H1 (cell line): ENCODE measurements around the gene CELF2. TPM values are rescaled to one million over a fixed set of nuclear protein-coding genes. Genes with fewer than 3 reads are reported as not detected.

Source experiments
- CTCF ChIA-PET: fragments of 300-600 bp; sonication (Branson Sonifier 250); formaldehyde crosslinking; loops from one replicate; lab custom pipeline; 2021; ENCODE audit not compliant: partially characterized antibody; lab: Charles Lee
- POLR2A ChIA-PET: fragments of 300-600 bp; sonication (Branson Sonifier 250); formaldehyde crosslinking; loops from one replicate; lab custom pipeline; 2021; ENCODE audit warnings: inconsistent platforms; ENCODE audit not compliant: partially characterized antibody; lab: Charles Lee
- DNase-seq, 2 experiments: peaks; one replicate each; pipeline versions ENCODE4 v3.0.0 to v3.0.0-alpha.2; 2010 to 2022; ENCODE audit warnings: low spot score in 2 of 2, low read depth in 1 of 2, mixed read lengths in 1 of 2
- FAIRE-seq: peaks from 2 replicates; lab custom pipeline; 2011; peaks lifted over from hg19 to GRCh38; lab: Jason Lieb, UNC
- H2AFZ ChIP-seq: 2 replicates; pipeline ENCODE4 v1.8.1; 2012; ENCODE audit warnings: low read length, inconsistent platforms
- H2AK5ac ChIP-seq: 2 replicates; pipeline ENCODE4 v1.6.1; 2013; ENCODE audit warnings: low read depth, low read length
- H2BK120ac ChIP-seq: replicated peaks from 2 replicates; pipeline ENCODE3; 2013; ENCODE audit warnings: low read depth, low read length, inconsistent platforms
- H2BK12ac ChIP-seq: 2 replicates; pipeline ENCODE4 v1.6.1; 2013; ENCODE audit warnings: low read depth, low read length
- H2BK15ac ChIP-seq: 2 replicates; pipeline ENCODE4 v1.6.1; 2013; ENCODE audit warnings: low read length
- H2BK20ac ChIP-seq: 2 replicates; pipeline ENCODE4 v1.6.1; 2013; ENCODE audit warnings: low read length
- H2BK5ac ChIP-seq: 2 replicates; pipeline ENCODE4 v1.6.1; 2013; ENCODE audit warnings: low read depth, low read length
- H3K14ac ChIP-seq: 2 replicates; pipeline ENCODE4 v1.6.1; 2013; ENCODE audit warnings: inconsistent platforms; ENCODE audit not compliant: insufficient read length
- H3K18ac ChIP-seq: 2 replicates; pipeline ENCODE4 v1.6.1; 2013; ENCODE audit warnings: low read length; ENCODE audit errors: extremely low read depth
- H3K23ac ChIP-seq: 2 replicates; pipeline ENCODE4 v1.6.1; 2013; ENCODE audit warnings: inconsistent platforms; ENCODE audit not compliant: insufficient read length
- H3K23me2 ChIP-seq: 2 replicates; pipeline ENCODE4 v1.6.1; 2013; ENCODE audit warnings: low read depth, low read length
- H3K27ac ChIP-seq: 2 replicates; pipeline ENCODE4 v1.6.1; 2011; ENCODE audit warnings: low read depth, low read length, inconsistent platforms
- H3K27me3 ChIP-seq, 4 experiments: replicated peaks in 1 of 4; 1 replicate in 1 of 4; 2 replicates in 3 of 4; pipeline versions ENCODE4 v1.6.1 to v1.8.1; 2011 to 2013; ENCODE audit warnings: low read length in 3 of 4, mild to moderate bottlenecking in 3 of 4, inconsistent platforms in 2 of 4, mixed read lengths in 2 of 4, moderate library complexity in 1 of 4; ENCODE audit not compliant: control insufficient read depth in 3 of 4, insufficient read depth in 3 of 4; ENCODE audit errors: extremely low read depth in 1 of 4
- H3K36me3 ChIP-seq, 4 experiments: 2 replicates each; pipeline versions ENCODE4 v1.6.1 to v1.8.1; 2011 to 2013; ENCODE audit warnings: mild to moderate bottlenecking in 4 of 4, low read length in 3 of 4, moderate library complexity in 2 of 4, control low read depth in 1 of 4, inconsistent platforms in 1 of 4; ENCODE audit not compliant: insufficient read depth in 4 of 4, control insufficient read depth in 2 of 4
- H3K4ac ChIP-seq: replicated peaks from 2 replicates; pipeline ENCODE3; 2013; ENCODE audit warnings: low read length, low read depth, mixed read lengths, inconsistent platforms; ENCODE audit not compliant: insufficient read length
- H3K4me1 ChIP-seq, 4 experiments: replicated peaks in 1 of 4; 1 replicate in 1 of 4; 2 replicates in 3 of 4; pipeline versions ENCODE4 v1.6.1 to v1.8.1; 2011 to 2013; ENCODE audit warnings: low read length in 3 of 4, inconsistent platforms in 2 of 4, mixed read lengths in 1 of 4; ENCODE audit not compliant: insufficient read depth in 4 of 4, control insufficient read depth in 3 of 4
- H3K4me2 ChIP-seq, 2 experiments: 2 replicates each; pipeline versions ENCODE4 v1.6.1 to v1.8.1; 2011 to 2013; ENCODE audit warnings: low read depth in 2 of 2, low read length in 2 of 2, control low read depth in 1 of 2, inconsistent platforms in 1 of 2, mild to moderate bottlenecking in 1 of 2; ENCODE audit not compliant: insufficient read depth in 1 of 2
- H3K4me3 ChIP-seq, 4 experiments: fragments of 200-600, 300-600 bp in 1 of 4; sonication (generic), shearing (Covaris generic), sonication (Bioruptor Twin) in 1 of 4; 2 replicates each; pipeline versions ENCODE4 v1.5.1 to v1.8.1; 2011 to 2016; ENCODE audit warnings: low read length in 4 of 4, low read depth in 3 of 4, control low read depth in 2 of 4, inconsistent platforms in 2 of 4, mild to moderate bottlenecking in 2 of 4, mixed read lengths in 1 of 4, moderate library complexity in 1 of 4; ENCODE audit not compliant: insufficient read depth in 2 of 4; ENCODE audit errors: extremely low read depth in 1 of 4
- H3K56ac ChIP-seq: replicated peaks from 2 replicates; pipeline ENCODE3; 2013; ENCODE audit warnings: low read depth, mild to moderate bottlenecking, mixed read lengths, low read length, inconsistent platforms; ENCODE audit not compliant: insufficient read length
- H3K79me1 ChIP-seq: 2 replicates; pipeline ENCODE4 v1.6.1; 2013; ENCODE audit warnings: low read depth, low read length, control low read depth
- H3K79me2 ChIP-seq, 2 experiments: 2 replicates each; pipeline versions ENCODE4 v1.6.1 to v1.8.1; 2012 to 2013; ENCODE audit warnings: low read length in 2 of 2, mild to moderate bottlenecking in 2 of 2, inconsistent platforms in 1 of 2; ENCODE audit not compliant: insufficient read depth in 2 of 2, control insufficient read depth in 1 of 2
- H3K9ac ChIP-seq, 4 experiments: replicated peaks in 1 of 4; 1 replicate in 1 of 4; 2 replicates in 3 of 4; pipeline versions ENCODE4 v1.6.1 to v1.8.1; 2011 to 2013; ENCODE audit warnings: low read depth in 3 of 4, low read length in 3 of 4, control low read depth in 2 of 4, mild to moderate bottlenecking in 2 of 4, moderate library complexity in 2 of 4, inconsistent platforms in 1 of 4; ENCODE audit errors: extremely low read depth in 1 of 4
- H3K9me3 ChIP-seq, 2 experiments: 2 replicates each; pipeline versions ENCODE4 v1.6.1 to v1.8.1; 2012 to 2013; ENCODE audit warnings: mild to moderate bottlenecking in 2 of 2, moderate library complexity in 2 of 2, control low read depth in 1 of 2, inconsistent platforms in 1 of 2, low read depth in 1 of 2, low read length in 1 of 2, mixed read lengths in 1 of 2; ENCODE audit not compliant: insufficient read depth in 2 of 2
- H4K20me1 ChIP-seq, 2 experiments: replicated peaks in 1 of 2; 2 replicates each; pipeline versions ENCODE3 to v1.8.1; 2011 to 2013; ENCODE audit warnings: inconsistent platforms in 2 of 2, low read length in 2 of 2, mild to moderate bottlenecking in 1 of 2; ENCODE audit not compliant: insufficient read depth in 2 of 2, control insufficient read depth in 1 of 2
- H4K5ac ChIP-seq: 2 replicates; pipeline ENCODE4 v1.6.1; 2013; ENCODE audit warnings: low read length, low read depth, mixed read lengths, inconsistent platforms; ENCODE audit not compliant: insufficient read length
- H4K8ac ChIP-seq: 2 replicates; pipeline ENCODE4 v1.8.0; 2013; ENCODE audit warnings: mild to moderate bottlenecking, moderate library complexity, low read length, inconsistent platforms; ENCODE audit not compliant: insufficient read depth; ENCODE audit errors: extremely low read depth
- H4K91ac ChIP-seq: replicated peaks from 2 replicates; pipeline ENCODE3; 2013; ENCODE audit warnings: low read length, mixed read lengths, inconsistent platforms; ENCODE audit not compliant: insufficient read length
- ATF3 ChIP-seq: IDR thresholded peaks from 2 replicates; pipeline ENCODE4 v1.6.1; 2011; ENCODE audit warnings: low read depth, mild to moderate bottlenecking, low read length; ENCODE audit not compliant: insufficient read depth
- BACH1 ChIP-seq: IDR thresholded peaks from 2 replicates; pipeline ENCODE4 v1.6.1; 2012; ENCODE audit warnings: low read length, improper control_type of control experiment
- CHD2 ChIP-seq: IDR thresholded peaks from 2 replicates; pipeline ENCODE4 v1.6.1; 2012; ENCODE audit warnings: low read length, improper control_type of control experiment
- EP300 ChIP-seq, 2 experiments: IDR thresholded peaks; 1 replicate in 1 of 2; 2 replicates in 1 of 2; pipeline ENCODE4 v1.6.1; 2011 to 2012; ENCODE audit warnings: low read depth in 2 of 2, low read length in 2 of 2, mild to moderate bottlenecking in 2 of 2, borderline replicate concordance in 1 of 2, inconsistent platforms in 1 of 2, moderate library complexity in 1 of 2
- HDAC2 ChIP-seq, 2 experiments: fragments of 300-600 bp in 1 of 2; sonication (generic) in 1 of 2; IDR thresholded peaks; 2 replicates each; pipeline ENCODE4 v1.6.1; 2011 to 2012; ENCODE audit warnings: low read depth in 2 of 2, low read length in 2 of 2, mild to moderate bottlenecking in 2 of 2, moderate library complexity in 2 of 2, borderline replicate concordance in 1 of 2, inconsistent platforms in 1 of 2
- MAFK ChIP-seq: IDR thresholded peaks from 2 replicates; pipeline ENCODE4 v1.6.1; 2012; ENCODE audit warnings: low read depth, mild to moderate bottlenecking, improper control_type of control experiment, low read length
- MAX ChIP-seq: IDR thresholded peaks from 2 replicates; pipeline ENCODE4 v1.6.1; 2012; ENCODE audit warnings: inconsistent platforms
- SP4 ChIP-seq: IDR thresholded peaks from 2 replicates; pipeline ENCODE4 v1.6.1; 2012; ENCODE audit warnings: low read length, inconsistent platforms
- TAF7 ChIP-seq: optimal IDR thresholded peaks from 2 replicates; pipeline ENCODE3; 2011; ENCODE audit warnings: low read depth, mild to moderate bottlenecking, inconsistent platforms, low read length, moderate library complexity, borderline replicate concordance
- YY1 ChIP-seq: IDR thresholded peaks from 2 replicates; pipeline ENCODE4 v1.6.1; 2011; ENCODE audit warnings: low read depth, mild to moderate bottlenecking, low read length
- WGBS, 2 experiments: shearing (Covaris generic) in 1 of 2; methylation state at CpG; one replicate each; pipeline versions ENCODE4 v1.1.6 to v1.1.7; 2013 to 2015; ENCODE audit warnings: low lambda C conversion rate in 2 of 2, mixed read lengths in 2 of 2, inconsistent platforms in 1 of 2, low coverage in 1 of 2, missing lambda C conversion rate in 1 of 2; ENCODE audit not compliant: insufficient replicate concordance in 2 of 2, insufficient coverage in 1 of 2, insufficient read length in 1 of 2; ENCODE audit errors: extremely low coverage in 1 of 2, missing lambda C conversion rate in 1 of 2; 5-methylcytosine and 5-hydroxymethylcytosine counted together
- polyA plus RNA-seq, 7 experiments: library from polyadenylated mRNA; depleted of rRNA in 3 of 7; stranded (reverse) in 5 of 7; unstranded in 2 of 7; fragments of >200 nt in 5 of 7; fragments of 200-250 nt in 2 of 7; gene quantifications; 1 replicate in 5 of 7; 2 replicates in 1 of 7; 4 replicates in 1 of 7; pipeline versions ENCODE4 v1.2.1 to v1.2.3, GENCODE V29; 2011 to 2013; ENCODE audit warnings: missing spikeins in 2 of 7, mixed read lengths in 2 of 7
- total RNA-seq: library from RNA; stranded (reverse); fragmentation: NEBNext Ultra II Directional; extraction: Animal tissue kit (Norgen Biotek cat#: 25700); gene quantifications from 2 replicates; pipeline ENCODE4 v1.2.1, GENCODE V29; 2021

The CELF2 gene
- total and polyA plus RNA-seq, 2 of the 8 experiments (the other 6 are each of a cell fraction or from before 2014, with no cell fraction given) = 18.3 to 22.7 TPM

- Histone ChIP-seq H3K9me3 (no peaks in the 10 kb centered on the region), H2AFZ (no peak overlapping the region), H3K36me3 (no peaks in the 10 kb centered on the region), H3K4ac (no peak overlapping the region), H4K8ac (no peak overlapping the region), H3K18ac (no peak overlapping the region), H4K91ac (no peak overlapping the region), H3K14ac (no peak overlapping the region), H4K5ac (no peak overlapping the region), H3K27ac (no peak overlapping the region), H3K79me1 (no peaks in the 10 kb centered on the region), H3K79me2 (no peaks in the 10 kb centered on the region), H3K4me1 (no peaks in the 10 kb centered on the region; a peak in 2 of 7 replicates), H3K4me3 (no peak overlapping the region), H2BK120ac (no peak overlapping the region), H3K4me2 (no peak overlapping the region), H4K20me1 (no peaks in the 10 kb centered on the region), H2BK15ac (no peak overlapping the region), H3K56ac (no peak overlapping the region), H3K9ac (no peak overlapping the region), H2BK12ac (no peak overlapping the region), H3K23ac (no peak overlapping the region), H2AK5ac (no peak overlapping the region), H3K27me3 (no peaks in the 10 kb centered on the region), H3K23me2 (no peaks in the 10 kb centered on the region), H2BK20ac (no peak overlapping the region), H2BK5ac (no peak overlapping the region)
- POLR2A ChIA-PET = interaction anchor here (0.6 kb wide), 1 partner anchor 9 kb away, joined by 3 read pairs; no protein-coding TSS in a partner anchor
- FAIRE-seq = no peak
- CTCF ChIA-PET = interaction anchor here (0.6 to 1.2 kb wide), 4 partner anchors 54 to 1643 kb away, joined by 3 read pairs; no protein-coding TSS in a partner anchor
- DNase-seq = no peak
- WGBS, 2 experiments = 85% methylated on average over 7 of the region's 7 CpGs; no CpG with 5 or more reads in 1 of the 2 experiments
- TF ChIP-seq MAFK (no peak), CHD2 (no peak), ATF3 (no peak), BACH1 (no peak), EP300 (IDR thresholded peaks at IDR 0.05; ENCODE audit: borderline replicate concordance in 1 of 2, low read depth in 2 of 2, low read length in 2 of 2) (no peak), MAX (no peak), SP4 (no peak), HDAC2 (IDR thresholded peaks at IDR 0.05; ENCODE audit: borderline replicate concordance in 1 of 2, low read depth in 2 of 2, low read length in 2 of 2) (no peak), YY1 (no peak), TAF7 (no peak)
Observed at GRCh38 chr10:11119843-11120242, 102.2 kb downstream of the CELF2 start.
